GM18511 (cell line): ENCODE results near the gene ZAR1L.
A peak's percentile ranks its signal among the peaks of the same experiment; 100 is the strongest.
"Not testable (repeated sequence)": the region's sequence is repeated elsewhere in the genome, so short reads cannot be mapped to it uniquely, and the experiment has no call there.

Source experiments
- ATAC-seq: cut with Tn5 transposase; IDR thresholded peaks from one replicate; pipeline ENCODE4 v1.9.1; 2021; ENCODE audit warnings: mild to moderate bottlenecking, moderate library complexity; ENCODE audit not compliant: unreplicated experiment

Gene ZAR1L, protein sequence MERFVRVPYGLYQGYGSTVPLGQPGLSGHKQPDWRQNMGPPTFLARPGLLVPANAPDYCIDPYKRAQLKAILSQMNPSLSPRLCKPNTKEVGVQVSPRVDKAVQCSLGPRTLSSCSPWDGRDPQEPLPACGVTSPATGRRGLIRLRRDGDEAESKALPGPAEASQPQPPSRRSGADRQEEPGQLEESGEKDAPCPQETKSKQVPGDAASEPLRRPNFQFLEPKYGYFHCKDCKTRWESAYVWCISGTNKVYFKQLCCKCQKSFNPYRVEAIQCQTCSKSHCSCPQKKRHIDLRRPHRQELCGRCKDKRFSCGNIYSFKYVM

DNA sequence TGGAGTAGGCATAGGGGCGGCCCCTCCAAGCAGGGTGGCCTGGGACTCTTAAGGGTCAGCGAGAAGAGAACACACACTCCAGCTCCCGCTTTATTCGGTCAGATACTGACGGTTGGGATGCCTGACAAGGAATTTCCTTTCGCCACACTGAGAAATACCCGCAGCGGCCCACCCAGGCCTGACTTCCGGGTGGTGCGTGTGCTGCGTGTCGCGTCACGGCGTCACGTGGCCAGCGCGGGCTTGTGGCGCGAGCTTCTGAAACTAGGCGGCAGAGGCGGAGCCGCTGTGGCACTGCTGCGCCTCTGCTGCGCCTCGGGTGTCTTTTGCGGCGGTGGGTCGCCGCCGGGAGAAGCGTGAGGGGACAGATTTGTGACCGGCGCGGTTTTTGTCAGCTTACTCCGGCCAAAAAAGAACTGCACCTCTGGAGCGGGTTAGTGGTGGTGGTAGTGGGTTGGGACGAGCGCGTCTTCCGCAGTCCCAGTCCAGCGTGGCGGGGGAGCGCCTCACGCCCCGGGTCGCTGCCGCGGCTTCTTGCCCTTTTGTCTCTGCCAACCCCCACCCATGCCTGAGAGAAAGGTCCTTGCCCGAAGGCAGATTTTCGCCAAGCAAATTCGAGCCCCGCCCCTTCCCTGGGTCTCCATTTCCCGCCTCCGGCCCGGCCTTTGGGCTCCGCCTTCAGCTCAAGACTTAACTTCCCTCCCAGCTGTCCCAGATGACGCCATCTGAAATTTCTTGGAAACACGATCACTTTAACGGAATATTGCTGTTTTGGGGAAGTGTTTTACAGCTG is at the start of gene ZAR1L, which contains the start of gene BRCA2:
ZAR1L (minus strand) TSS at position 126 of the 790 bp plus-strand sequence. CDS start 3,438 bp downstream, outside the sequence.
BRCA2 (plus strand) TSS at position 271 of the 790 bp plus-strand sequence. CDS start 953 bp downstream, outside the sequence.
- ATAC-seq = peak; percentile 96

DNA sequence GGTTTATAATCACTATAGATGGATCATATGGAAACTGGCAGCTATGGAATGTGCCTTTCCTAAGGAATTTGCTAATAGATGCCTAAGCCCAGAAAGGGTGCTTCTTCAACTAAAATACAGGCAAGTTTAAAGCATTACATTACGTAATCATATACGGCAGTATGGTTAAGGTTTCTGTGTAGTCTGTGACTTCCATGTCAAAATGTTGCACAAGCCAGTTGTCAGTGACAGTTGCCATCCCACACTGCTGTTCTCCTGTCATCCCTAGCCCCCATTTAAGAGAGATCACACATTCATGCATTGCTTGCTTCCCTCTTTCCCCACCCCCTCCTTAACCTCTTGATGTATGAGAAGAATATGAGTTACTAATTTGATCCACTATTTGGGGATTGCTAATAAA is 47.4 kb upstream of the ZAR1L start:
- no peak for ATAC-seq

DNA sequence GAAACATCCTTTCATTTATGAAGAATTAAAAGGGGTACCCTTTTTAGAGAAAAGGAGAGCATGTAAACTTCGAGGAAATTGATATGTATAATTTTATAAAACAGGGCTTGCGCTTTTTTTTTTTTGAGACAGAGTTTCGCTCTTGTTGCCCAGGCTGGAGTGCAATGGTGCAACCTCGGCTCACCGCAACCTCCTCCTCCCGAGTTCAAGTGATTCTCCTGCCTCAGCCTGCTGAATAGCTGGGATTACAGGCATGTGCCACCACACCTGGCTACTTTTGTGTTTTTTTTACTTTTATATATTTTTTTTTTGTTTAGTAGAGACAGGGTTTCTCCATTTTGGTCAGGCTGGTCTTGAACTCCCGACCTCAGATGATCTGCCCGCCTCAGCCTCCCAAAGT is 40.8 kb upstream of the ZAR1L start:
- not testable (repeated sequence) for ATAC-seq

DNA sequence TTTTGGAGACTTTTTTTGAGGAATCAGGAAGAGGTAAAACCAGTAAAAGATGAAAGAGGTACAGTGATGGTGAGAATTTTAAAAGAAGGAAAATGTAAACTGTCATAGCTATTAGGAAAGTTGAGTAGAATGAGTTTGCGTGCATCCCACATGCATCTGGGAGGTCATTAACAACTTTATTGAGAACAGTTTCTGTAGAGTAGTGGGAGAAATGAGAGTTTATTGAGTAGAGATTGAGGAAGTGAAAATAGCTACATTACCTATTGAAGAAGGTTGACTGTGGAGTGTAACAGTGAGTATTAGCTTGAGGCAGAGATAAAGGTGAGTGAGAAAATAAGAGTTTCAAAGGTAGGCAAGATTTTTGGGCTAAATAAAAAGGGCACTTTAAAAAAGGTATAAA is 38.9 kb upstream of the ZAR1L start:
- ATAC-seq = peak; percentile 76

DNA sequence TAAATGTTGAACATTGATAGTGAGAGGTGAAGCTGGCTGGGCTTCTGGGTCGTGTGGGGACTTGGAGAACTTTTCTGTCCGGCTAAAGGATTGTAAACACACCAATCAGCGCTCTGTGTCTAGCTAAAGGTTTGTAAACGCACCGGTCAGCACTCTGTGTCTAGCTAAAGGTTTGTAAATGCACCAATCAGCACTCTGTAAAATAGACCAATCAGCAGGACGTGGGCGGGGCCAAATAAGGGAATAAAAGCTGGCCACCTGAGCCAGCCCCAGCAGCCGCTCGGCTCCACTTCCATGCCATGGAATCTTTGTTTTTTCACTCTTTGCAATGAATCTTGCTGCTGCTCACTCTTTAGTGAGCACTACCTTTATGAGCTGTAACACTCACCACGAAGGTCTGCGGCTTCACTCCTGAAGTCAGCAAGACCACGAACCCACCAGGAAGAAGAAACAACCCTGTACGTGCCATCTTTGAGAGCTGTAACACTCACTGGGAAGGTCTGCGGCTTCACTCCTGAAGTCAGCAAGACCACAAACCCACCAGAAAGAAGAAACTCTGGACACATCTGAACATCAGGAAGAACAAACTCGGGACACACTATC is 35.8 kb upstream of the ZAR1L start:
- ATAC-seq = not testable (repeated sequence)

DNA sequence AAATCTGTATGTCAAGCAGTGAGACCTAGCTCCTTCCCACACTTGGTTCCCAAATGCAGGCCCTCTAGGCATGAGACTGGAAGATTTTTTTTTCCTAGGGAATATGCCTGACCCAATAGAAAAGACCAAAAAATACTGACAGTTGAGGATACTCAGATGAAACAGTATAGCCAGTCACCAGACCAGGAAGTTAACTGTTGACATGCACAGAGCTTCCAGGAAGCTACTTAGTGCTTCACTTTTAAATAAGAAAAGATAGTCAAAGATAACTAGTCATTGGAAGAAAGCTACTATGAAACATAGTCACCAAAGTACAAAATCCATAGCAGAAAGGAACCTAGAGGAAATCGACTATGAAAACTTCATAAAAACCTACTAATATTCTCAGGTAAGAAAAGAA is 32.5 kb upstream of the ZAR1L start:
- ATAC-seq = no peak

DNA sequence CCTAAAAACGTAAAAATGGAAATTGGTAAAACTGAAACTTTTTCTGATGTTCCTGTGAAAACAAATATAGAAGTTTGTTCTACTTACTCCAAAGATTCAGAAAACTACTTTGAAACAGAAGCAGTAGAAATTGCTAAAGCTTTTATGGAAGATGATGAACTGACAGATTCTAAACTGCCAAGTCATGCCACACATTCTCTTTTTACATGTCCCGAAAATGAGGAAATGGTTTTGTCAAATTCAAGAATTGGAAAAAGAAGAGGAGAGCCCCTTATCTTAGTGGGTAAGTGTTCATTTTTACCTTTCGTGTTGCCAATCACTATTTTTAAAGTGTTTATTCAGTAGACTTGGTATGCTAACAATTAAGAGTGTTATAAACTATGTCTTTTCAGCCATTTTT is 25.8 kb upstream of the ZAR1L start:
- ATAC-seq = no peak

DNA sequence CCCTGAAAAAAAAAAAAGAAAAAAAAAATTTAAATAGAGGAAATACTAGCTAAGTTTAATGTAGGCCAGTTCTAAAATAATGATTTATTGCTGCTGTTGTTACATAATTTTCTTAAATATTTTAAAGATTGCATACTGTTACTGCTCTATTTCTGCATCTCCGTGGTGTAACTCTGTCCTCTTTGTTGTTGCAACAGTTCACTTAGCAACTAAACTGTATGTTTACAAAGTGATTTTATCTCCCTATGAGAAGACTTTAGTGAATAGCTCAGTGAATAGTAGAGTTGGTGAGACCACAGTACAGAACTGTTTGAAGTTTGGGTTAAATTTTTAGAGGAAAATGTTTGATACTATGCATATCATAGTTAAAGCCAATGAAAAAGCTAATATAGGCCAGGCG is 19.5 kb upstream of the ZAR1L start:
- ATAC-seq = no peak

DNA sequence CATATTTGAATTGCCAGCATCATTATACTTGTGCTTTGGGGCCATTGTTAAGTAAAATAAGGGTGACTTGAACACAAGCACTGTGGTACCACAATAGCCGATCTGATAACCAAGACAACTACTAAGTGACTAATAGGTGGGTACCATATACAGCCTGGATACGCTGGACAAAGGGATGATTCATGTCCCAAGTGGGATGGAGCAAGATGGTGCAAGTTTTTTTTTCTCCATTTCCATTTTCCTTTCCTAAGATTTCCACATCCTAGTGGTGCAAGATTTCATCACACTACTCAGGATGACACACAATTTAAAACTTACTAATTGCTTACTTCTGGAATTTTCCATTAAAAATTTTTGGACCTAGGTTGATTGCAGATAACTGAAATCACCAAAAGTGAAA is 15.3 kb upstream of the ZAR1L start:
- ATAC-seq = no peak

DNA sequence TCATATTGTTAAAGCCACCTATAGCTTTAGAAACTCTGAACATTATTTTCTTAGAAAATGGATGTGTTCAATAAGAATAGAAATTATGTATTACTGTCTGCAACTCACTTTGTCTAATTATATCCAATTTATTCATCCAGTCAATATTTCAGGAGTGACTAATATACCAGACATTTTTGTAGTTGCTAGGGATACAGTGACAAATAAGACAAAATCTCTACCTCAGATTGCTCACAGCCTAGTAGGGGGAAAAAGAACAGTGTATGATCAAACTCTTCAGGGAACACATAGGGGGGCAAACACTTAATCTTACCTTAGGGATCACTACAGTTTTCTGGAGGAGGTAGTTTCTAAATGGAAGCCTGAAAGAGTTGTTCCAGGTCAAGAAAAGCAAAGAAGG is 8.7 kb upstream of the ZAR1L start:
- no peak for ATAC-seq

DNA sequence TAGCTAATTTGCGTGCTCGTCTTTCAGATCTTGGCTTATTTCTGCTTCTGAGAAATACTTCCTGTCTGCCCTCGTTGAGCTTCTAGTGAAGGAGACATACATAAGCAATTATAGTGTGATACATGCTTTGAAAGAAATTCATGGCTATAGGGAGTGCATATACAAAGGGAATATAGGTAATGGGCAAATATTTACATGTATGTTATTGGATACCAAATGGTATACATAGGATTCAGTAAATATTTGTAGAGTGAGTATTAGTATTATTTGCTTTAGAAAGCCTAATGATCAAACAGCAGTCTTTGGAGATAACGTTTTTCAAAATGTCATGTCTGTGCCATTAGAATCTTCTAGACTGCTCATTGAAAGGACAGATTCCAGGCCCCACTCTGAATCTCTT is 5.4 kb upstream of the ZAR1L start:
- no peak for ATAC-seq

DNA sequence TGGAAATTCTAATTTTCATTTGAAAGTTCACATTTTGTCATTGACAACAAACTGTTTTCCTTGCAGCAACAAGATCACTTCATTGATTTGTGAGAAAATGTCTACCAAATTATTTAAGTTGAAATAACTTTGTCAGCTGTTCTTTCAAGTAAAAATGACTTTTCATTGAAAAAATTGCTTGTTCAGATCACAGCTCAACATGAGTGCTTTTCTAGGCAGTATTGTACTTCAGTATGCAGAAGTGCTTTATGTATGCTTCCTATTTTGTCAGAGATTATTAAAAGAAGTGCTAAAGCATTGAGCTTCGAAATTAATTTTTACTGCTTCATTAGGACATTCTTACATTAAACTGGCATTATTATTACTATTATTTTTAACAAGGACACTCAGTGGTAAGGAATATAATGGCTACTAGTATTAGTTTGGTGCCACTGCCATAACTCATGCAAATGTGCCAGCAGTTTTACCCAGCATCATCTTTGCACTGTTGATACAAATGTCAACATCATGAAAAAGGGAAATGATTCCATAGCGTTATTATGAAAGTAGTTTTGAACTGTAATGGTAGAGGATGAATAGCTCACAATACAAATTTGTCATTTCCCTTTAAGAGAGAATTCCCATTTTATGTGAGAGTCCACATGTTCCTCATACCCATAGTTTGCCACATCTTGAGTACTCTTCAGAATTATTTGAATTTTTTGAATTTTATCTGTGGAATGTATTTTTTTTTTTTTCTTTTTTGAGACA is 2.7 kb upstream of the ZAR1L start:
- ATAC-seq = no peak

DNA sequence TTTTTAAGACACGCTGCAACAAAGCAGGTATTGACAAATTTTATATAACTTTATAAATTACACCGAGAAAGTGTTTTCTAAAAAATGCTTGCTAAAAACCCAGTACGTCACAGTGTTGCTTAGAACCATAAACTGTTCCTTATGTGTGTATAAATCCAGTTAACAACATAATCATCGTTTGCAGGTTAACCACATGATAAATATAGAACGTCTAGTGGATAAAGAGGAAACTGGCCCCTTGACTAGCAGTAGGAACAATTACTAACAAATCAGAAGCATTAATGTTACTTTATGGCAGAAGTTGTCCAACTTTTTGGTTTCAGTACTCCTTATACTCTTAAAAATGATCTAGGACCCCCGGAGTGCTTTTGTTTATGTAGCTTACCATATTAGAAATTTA is 1.3 kb upstream of the ZAR1L start:
- ATAC-seq = no peak

DNA sequence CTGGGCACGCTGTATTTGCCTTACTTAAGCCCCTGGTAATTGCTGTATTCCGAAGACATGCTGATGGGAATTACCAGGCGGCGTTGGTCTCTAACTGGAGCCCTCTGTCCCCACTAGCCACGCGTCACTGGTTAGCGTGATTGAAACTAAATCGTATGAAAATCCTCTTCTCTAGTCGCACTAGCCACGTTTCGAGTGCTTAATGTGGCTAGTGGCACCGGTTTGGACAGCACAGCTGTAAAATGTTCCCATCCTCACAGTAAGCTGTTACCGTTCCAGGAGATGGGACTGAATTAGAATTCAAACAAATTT is 821 bp upstream of the ZAR1L start:
- peak; percentile 60 for ATAC-seq

DNA sequence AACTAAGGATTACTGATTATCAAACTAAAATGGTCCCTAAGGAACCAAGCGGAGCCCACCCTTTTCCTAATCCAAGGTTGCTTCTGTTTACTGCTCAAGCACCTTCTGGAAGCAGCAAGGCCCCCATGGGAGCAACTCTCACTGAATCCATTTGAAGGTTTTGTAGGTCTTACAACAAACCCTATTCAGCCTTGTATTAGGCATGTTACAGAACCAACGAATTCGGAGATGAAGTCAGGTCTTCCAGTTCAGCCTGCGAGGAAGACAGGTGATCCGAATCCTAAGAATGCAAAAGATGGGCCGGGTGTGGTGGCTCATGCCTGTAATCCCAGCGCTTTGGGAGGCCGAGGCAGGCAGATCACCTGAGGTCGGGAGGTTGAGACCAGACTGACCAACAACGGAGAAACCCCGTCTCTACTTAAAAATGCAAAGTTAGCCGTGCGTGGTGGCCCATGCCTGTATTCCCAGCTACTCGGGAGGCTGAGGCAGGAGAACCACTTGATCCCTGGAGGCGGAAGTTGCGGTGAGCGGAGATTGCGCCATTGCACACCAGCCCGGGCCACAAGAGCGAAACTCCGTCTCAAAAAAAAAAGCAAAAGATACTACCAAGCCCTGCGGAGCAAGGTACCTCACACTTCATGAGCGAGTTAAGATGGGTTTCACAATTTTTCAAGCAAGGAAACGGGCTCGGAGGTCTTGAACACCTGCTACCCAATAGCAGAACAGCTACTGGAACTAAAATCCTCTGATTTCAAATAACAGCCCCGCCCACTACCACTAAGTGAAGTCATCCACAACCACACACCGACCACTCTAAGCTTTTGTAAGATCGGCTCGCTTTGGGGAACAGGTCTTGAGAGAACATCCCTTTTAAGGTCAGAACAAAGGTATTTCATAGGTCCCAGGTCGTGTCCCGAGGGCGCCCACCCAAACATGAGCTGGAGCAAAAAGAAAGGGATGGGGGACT is 609 bp downstream of the ZAR1L start:
- ATAC-seq = peak; percentile 36

DNA sequence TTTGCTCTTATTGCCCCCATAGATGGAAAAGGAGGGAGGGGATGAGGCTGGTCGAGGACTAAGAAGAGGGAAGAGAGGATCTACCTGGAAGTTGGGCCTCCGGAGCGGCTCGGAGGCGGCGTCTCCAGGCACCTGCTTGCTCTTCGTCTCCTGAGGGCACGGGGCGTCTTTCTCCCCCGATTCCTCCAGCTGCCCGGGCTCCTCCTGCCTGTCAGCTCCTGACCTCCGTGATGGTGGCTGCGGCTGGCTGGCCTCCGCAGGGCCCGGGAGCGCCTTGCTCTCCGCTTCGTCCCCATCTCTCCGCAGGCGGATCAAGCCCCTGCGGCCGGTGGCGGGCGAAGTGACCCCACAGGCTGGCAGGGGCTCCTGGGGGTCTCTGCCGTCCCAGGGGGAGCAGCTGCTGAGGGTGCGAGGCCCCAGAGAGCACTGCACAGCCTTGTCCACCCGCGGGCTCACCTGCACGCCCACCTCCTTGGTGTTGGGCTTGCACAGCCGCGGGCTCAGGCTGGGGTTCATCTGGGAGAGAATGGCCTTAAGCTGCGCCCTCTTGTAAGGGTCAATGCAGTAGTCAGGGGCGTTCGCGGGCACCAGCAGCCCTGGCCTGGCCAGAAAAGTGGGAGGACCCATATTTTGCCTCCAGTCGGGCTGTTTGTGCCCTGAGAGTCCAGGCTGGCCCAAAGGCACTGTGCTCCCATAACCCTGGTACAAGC is 3.8 kb downstream of the ZAR1L start:
- ATAC-seq = no peak

DNA sequence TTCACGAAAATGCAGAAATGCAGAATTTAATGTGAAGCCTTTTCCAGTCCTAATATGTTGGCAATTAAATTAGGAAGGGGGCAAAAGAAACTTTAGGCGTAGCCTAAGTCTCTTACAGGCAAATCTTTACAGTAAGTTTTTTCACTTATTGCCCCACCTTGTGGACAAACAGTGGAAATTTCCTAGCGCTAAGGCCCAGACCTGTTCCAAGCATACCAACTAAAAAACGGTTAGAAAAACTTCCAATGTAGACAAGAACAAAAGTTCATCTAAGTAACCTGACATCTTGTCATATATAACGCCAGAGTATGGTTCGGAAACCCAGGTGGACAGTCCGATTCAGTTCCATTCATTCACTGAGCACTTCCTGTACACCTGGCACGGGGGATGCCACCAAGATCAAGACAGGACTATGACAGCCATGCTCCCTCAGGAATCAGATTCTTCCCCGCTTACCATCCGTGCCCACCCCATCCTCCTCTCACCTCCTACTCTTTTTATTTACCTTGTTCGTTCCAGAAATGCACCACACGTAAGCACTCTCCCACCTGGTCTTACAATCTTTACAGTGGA is 4.9 kb downstream of the ZAR1L start:
- ATAC-seq = peak; percentile 74

DNA sequence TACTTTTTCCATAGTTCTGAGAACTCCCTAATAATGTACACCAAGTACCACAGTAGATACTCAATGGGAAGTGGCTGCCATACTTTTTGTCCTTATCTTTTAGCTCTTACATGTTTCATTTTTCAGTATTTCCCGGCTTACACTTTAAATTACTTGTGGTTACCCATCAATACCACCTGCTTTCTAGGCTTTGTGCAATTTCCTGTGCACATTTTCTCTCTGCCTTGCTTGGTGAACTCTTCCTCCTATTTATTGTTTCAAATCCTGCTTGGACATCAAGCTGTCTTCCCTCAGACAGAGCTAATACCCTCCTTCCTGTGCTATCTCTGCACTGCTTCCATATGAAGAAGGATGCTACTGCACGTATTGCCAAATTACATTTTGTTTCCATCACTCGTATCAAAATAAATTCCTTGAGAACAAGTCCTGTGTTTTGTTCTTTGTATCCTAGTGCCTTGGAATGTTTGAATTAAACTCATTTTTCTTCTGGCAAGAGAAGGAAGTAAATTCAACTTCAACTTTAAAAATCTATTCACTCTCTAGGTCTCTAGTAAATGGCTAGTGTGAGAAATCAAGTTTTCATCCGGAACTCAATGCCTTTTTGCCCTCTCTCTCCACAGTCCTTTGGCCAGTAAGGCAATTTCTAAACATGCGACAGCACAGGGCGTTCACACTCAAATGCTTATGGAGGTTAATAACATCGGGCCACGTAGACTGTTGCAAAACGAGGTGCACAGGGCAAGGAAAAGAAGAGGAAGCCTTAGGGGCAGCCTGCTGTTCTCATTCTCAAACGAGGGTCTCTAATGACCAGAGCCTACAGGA is 5.6 kb downstream of the ZAR1L start:
- peak; percentile 23 for ATAC-seq
